IMR-90 (cell line): Measurements from ENCODE around the gene SLC35F1. TPM values are rescaled to one million over a fixed set of nuclear protein-coding genes. Genes with fewer than 3 reads are reported as not detected.

Experiments
- ATAC-seq: fragments of 200-7000 bp; cut with Tn5 transposase; 2 replicates; pipeline ENCODE4 v1.9.1; 2020; ENCODE audit warnings: low read depth, mild to moderate bottlenecking, moderate library complexity
- BruUV-seq: library from RNA; stranded (reverse); fragments of 400-500 nt; replicated peaks from 2 replicates; lab custom pipeline; 2021; lab: Mats Ljungman, UMichigan
- CTCF ChIA-PET: fragments of 300-600 bp; formaldehyde crosslinking; extraction: SDS; loops from one replicate; lab custom pipeline; 2021; ENCODE audit warnings: antibody characterized with exemption; lab: Yijun Ruan, JAX
- POLR2A ChIA-PET: fragments of 300-600 bp; sonication (Branson Sonifier 250); formaldehyde crosslinking; loops from one replicate; lab custom pipeline; 2022; ENCODE audit warnings: antibody characterized with exemption; ENCODE audit not compliant: unreplicated experiment; lab: Charles Lee
- DNase-seq: peaks from one replicate; pipeline ENCODE4 v3.0.0; 2013
- H2AFZ ChIP-seq: replicated peaks from 2 replicates; pipeline ENCODE3; 2013; ENCODE audit warnings: low read length, mild to moderate bottlenecking; ENCODE audit not compliant: poor library complexity
- H2AK5ac ChIP-seq: 2 replicates; pipeline ENCODE4 v1.6.1; 2013; ENCODE audit warnings: low read depth, low read length, inconsistent platforms
- H2AK9ac ChIP-seq: replicated peaks from 2 replicates; pipeline ENCODE3; 2013; ENCODE audit warnings: mild to moderate bottlenecking, low read depth, low read length, moderate library complexity; ENCODE audit not compliant: poor library complexity
- H2BK120ac ChIP-seq: 2 replicates; pipeline ENCODE4 v1.6.1; 2013; ENCODE audit warnings: low read depth, low read length, inconsistent platforms
- H2BK15ac ChIP-seq: 3 replicates; pipeline ENCODE4 v1.6.1; 2013; ENCODE audit warnings: low read depth, low read length, inconsistent platforms
- H2BK20ac ChIP-seq: 2 replicates; pipeline ENCODE4 v1.6.1; 2013; ENCODE audit warnings: low read depth, mild to moderate bottlenecking, inconsistent platforms, low read length, moderate library complexity
- H2BK5ac ChIP-seq: 2 replicates; pipeline ENCODE4 v1.6.1; 2013; ENCODE audit warnings: mild to moderate bottlenecking, low read depth, low read length, inconsistent platforms; ENCODE audit not compliant: poor library complexity, severe bottlenecking
- H3K14ac ChIP-seq: replicated peaks from 2 replicates; pipeline ENCODE4 v1.6.1; 2013; ENCODE audit warnings: low read depth, low read length, inconsistent platforms
- H3K18ac ChIP-seq: 2 replicates; pipeline ENCODE4 v1.6.1; 2013; ENCODE audit warnings: low read depth, low read length, control low read depth
- H3K23ac ChIP-seq: 2 replicates; pipeline ENCODE4 v1.6.1; 2013; ENCODE audit warnings: low read depth, low read length, inconsistent platforms
- H3K27ac ChIP-seq: 2 replicates; pipeline ENCODE4 v1.5.1; 2013; ENCODE audit warnings: mild to moderate bottlenecking, control low read depth, low read length; ENCODE audit not compliant: insufficient read depth
- H3K27me3 ChIP-seq: 2 replicates; pipeline ENCODE4 v1.6.1; 2013; ENCODE audit warnings: low read length; ENCODE audit not compliant: control insufficient read depth, insufficient read depth
- H3K36me3 ChIP-seq: 2 replicates; pipeline ENCODE4 v1.6.1; 2013; ENCODE audit warnings: low read length, mixed read lengths; ENCODE audit not compliant: control insufficient read depth, insufficient read depth
- H3K4ac ChIP-seq: 2 replicates; pipeline ENCODE4 v1.6.1; 2013; ENCODE audit warnings: low read depth, low read length, inconsistent platforms
- H3K4me1 ChIP-seq: 2 replicates; pipeline ENCODE4 v1.6.1; 2013; ENCODE audit warnings: low read length, mixed read lengths; ENCODE audit not compliant: control insufficient read depth, insufficient read depth
- H3K4me2 ChIP-seq: 2 replicates; pipeline ENCODE4 v1.6.1; 2013; ENCODE audit warnings: low read depth, mild to moderate bottlenecking, control low read depth, low read length, moderate library complexity
- H3K4me3 ChIP-seq: 2 replicates; pipeline ENCODE4 v1.5.1; 2013; ENCODE audit warnings: low read depth, mild to moderate bottlenecking, control low read depth, low read length, moderate library complexity; ENCODE audit not compliant: insufficient read depth
- H3K56ac ChIP-seq: 2 replicates; pipeline ENCODE4 v1.6.1; 2013; ENCODE audit warnings: low read length, inconsistent platforms; ENCODE audit not compliant: insufficient read depth; ENCODE audit errors: extremely low read depth
- H3K79me1 ChIP-seq, 2 experiments: 2 replicates each; pipeline ENCODE4 v1.6.1; 2013; ENCODE audit warnings: low read length in 2 of 2, inconsistent platforms in 1 of 2, low read depth in 1 of 2
- H3K9ac ChIP-seq: 2 replicates; pipeline ENCODE4 v1.6.1; 2013; ENCODE audit warnings: low read depth, low read length, control low read depth
- H3K9me1 ChIP-seq: 2 replicates; pipeline ENCODE4 v1.6.1; 2013; ENCODE audit warnings: low read length, inconsistent platforms; ENCODE audit not compliant: insufficient read depth
- H3K9me3 ChIP-seq: 2 replicates; pipeline ENCODE4 v1.6.1; 2013; ENCODE audit warnings: low read length; ENCODE audit not compliant: control insufficient read depth, insufficient read depth
- H4K20me1 ChIP-seq: 2 replicates; pipeline ENCODE4 v1.6.1; 2013; ENCODE audit warnings: low read length, inconsistent platforms; ENCODE audit not compliant: insufficient read depth
- H4K5ac ChIP-seq: 2 replicates; pipeline ENCODE4 v1.6.1; 2013; ENCODE audit warnings: mild to moderate bottlenecking, low read depth, low read length, control low read depth
- H4K8ac ChIP-seq, 2 experiments: 2 replicates each; pipeline ENCODE4 v1.6.1; 2013; ENCODE audit warnings: low read depth in 2 of 2, low read length in 2 of 2, control low read depth in 1 of 2, inconsistent platforms in 1 of 2
- H4K91ac ChIP-seq: 2 replicates; pipeline ENCODE4 v1.6.1; 2013; ENCODE audit warnings: low read depth, low read length, inconsistent platforms; ENCODE audit not compliant: insufficient read depth
- MAFK ChIP-seq: IDR thresholded peaks from 2 replicates; pipeline ENCODE4 v1.6.1; 2012; ENCODE audit warnings: low read depth, low read length, improper control_type of control experiment
- MAZ ChIP-seq: IDR thresholded peaks from 2 replicates; pipeline ENCODE4 v1.6.1; 2012; ENCODE audit warnings: low read depth, mild to moderate bottlenecking, low read length, improper control_type of control experiment, moderate library complexity, borderline replicate concordance
- POLR2A ChIP-seq: IDR thresholded peaks from 2 replicates; pipeline ENCODE4 v1.6.1; 2012; ENCODE audit warnings: mild to moderate bottlenecking, low read depth, low read length
- RCOR1 ChIP-seq: IDR thresholded peaks from 2 replicates; pipeline ENCODE4 v1.6.1; 2012; ENCODE audit warnings: mild to moderate bottlenecking, low read length, improper control_type of control experiment; ENCODE audit not compliant: insufficient replicate concordance
- WGBS, 2 experiments: methylation state at CpG; one replicate each; pipeline versions ENCODE4 v1.1.5 to v1.1.7; 2013; ENCODE audit warnings: missing lambda C conversion rate in 2 of 2; ENCODE audit not compliant: insufficient read length in 1 of 2; ENCODE audit errors: extremely low coverage in 2 of 2; 5-methylcytosine and 5-hydroxymethylcytosine counted together
- dilution Hi-C: fragments of 300-500 bp; cut with HindIII; formaldehyde crosslinking; loops from one replicate; pipeline ENCODE4 v1.14.3; 2018; ENCODE audit warnings: low sequenced_read_pairs; ENCODE audit not compliant: unreplicated experiment
- in situ Hi-C: fragments of 300-500 bp; cut with MboI; formaldehyde crosslinking; loops from 3 replicates; pipeline ENCODE4 v1.14.3; 2019; ENCODE audit warnings: low sequenced_read_pairs, inconsistent platforms, mixed read lengths
- intact Hi-C: fragments of 100-400 bp; cut with micrococcal nuclease; formaldehyde crosslinking; loops from 2 replicates; pipeline ENCODE4 v1.10.0; 2022
- polyA plus RNA-seq, 3 experiments: library from polyadenylated mRNA; depleted of rRNA; stranded (reverse); fragments of >200 nt; gene quantifications; 2 replicates each; pipeline ENCODE4 v1.2.3, GENCODE V29; 2012; ENCODE audit warnings: low replicate concordance in 1 of 3
- total RNA-seq: library from RNA; depleted of rRNA; stranded (reverse); fragments of >200 nt; gene quantifications from 2 replicates; pipeline ENCODE4 v1.2.3, GENCODE V29; 2012

The SLC35F1 gene
- total and polyA plus RNA-seq, 2 of the 4 experiments (the other 2 are of a cell fraction) = not detected

DNA sequence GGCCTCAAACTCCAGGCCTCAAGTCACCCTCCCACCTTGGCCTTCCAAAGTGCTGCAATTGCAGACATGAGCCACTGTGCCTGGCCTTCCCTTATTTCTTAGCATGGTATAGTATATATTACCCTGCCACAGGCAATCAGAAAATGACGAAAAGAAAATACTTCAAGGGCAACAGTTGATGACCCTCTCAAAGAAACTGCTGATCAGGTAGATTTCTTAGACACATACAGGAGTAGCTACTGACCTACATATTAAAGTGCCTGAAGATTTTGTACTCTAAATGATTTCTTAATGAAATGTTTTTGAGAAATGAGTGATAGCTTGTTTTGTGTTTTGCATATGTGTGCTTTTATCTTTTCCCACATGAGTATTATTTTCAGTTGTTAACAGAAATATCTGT is 4.6 kb downstream of the SLC35F1 start:
- no CpG with 5 or more reads among the region's 1 CpG for WGBS, 2 experiments
- no peak for DNase-seq

More for the DNA sequence above, 4.6 kb downstream of the SLC35F1 start:
- in situ Hi-C loops = no loop called here
- Histone ChIP-seq H3K23ac (no peak overlapping the region), H2AFZ (no peak overlapping the region), H3K18ac (no peak overlapping the region), H3K9ac (no peak overlapping the region), H3K79me1 (no peaks in the 10 kb centered on the region), H3K4me2 (no peak overlapping the region), H3K27me3 (peaks cover 15% of the 10 kb centered on the region), H2BK5ac (no peak overlapping the region), H3K4ac (no peak overlapping the region), H4K5ac (no peak overlapping the region), H4K91ac (no peak overlapping the region), H3K36me3 (no peaks in the 10 kb centered on the region), H3K9me1 (no peaks in the 10 kb centered on the region), H4K20me1 (no peaks in the 10 kb centered on the region), H4K8ac (no peak overlapping the region), H2BK20ac (no peak overlapping the region), H2AK5ac (no peak overlapping the region), H3K9me3 (no peaks in the 10 kb centered on the region), H3K56ac (no peak overlapping the region), H3K4me1 (no peaks in the 10 kb centered on the region), H3K4me3 (no peak overlapping the region), H2AK9ac (no peak overlapping the region), H2BK120ac (no peak overlapping the region), H3K27ac (no peak overlapping the region), H2BK15ac (no peak overlapping the region), H3K14ac (no peak overlapping the region)
- TF ChIP-seq MAZ (no peak), POLR2A (no peak), MAFK (peak; percentile 46; the same call in 1 of the 2 replicates), RCOR1 (no peak)
- ATAC-seq = no peak
- BruUV-seq = no TSS peak
- ChIA-PET CTCF (no interaction called here), POLR2A (no interaction called here)
- dilution Hi-C loops = no loop called here
- intact Hi-C loops = no loop called here
